SK-N-SH treated with all-trans-retinoic acid at 6 μM for 48 hours (cell line): ENCODE measurements around the gene G6PC1.
"Not testable (repeated sequence)": the region's sequence is repeated elsewhere in the genome, so short reads cannot be mapped to it uniquely, and the experiment has no call there.

Source experiments
- GLIS3 ChIP-seq: fragments of 250-450 bp; sonication (Bioruptor Pico); IDR thresholded peaks from 2 replicates; pipeline ENCODE4 v1.5.0; 2020; ENCODE audit warnings: mild to moderate bottlenecking, moderate library complexity
- PATZ1 ChIP-seq: fragments of 250-450 bp; sonication (Bioruptor Pico); IDR thresholded peaks from 2 replicates; pipeline ENCODE4 v1.8.0; 2020; ENCODE audit warnings: mild to moderate bottlenecking, moderate library complexity, borderline replicate concordance
- TOX ChIP-seq: fragments of 250-450 bp; sonication (Bioruptor Pico); IDR thresholded peaks from 2 replicates; pipeline ENCODE4 v1.8.0; 2021; ENCODE audit warnings: mild to moderate bottlenecking, moderate library complexity, borderline replicate concordance

- not testable (repeated sequence) for TF ChIP-seq PATZ1; GLIS3 (CRISPR knock-in tag); TOX (CRISPR knock-in tag)
These were observed 26.5 kb upstream of the G6PC1 start for GRCh38 chr17:42873932-42874695.
